DMS153 treated with DMSO at 0.1 percent for 48 hours (cell line): ENCODE measurements around the gene HRAS.

Experiments used
- DNase-seq: peaks from one replicate; lab custom pipeline; 2025; ENCODE audit not compliant: unreplicated experiment; lab: John Stamatoyannopoulos, UW

The HRAS gene

DNA sequence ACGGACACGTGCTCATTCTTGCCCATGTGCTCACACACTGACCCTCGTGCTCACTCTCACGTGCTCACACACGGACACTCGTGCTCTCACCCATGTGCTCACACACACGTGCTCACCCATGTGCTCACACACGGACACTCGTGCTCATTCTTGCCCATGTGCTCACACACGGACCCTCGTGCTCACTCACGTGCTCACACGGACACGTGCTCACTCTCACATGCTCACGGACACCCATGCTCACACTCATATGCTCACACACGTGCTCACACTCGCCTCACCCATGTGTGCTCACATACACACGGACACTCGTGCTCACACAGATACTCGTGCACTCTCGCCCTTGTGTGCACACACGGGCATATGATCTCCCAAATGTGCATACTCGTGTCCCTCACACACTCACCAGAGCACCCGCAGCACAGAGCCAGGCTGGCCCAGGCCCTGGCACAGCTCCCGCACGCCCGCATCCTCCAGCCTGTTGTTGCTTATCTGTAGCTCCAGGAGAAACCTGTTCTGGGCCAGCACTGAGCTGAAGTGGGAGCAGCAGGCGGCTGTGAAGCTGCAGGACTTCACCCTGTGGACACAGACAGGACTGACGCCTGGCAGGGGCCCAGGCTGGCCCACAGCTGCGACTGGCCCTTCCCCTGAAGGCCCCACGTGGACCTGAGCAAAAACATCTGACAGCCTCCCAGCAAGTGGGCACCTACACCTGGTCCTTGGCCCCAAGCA lies 37.6 kb downstream of the HRAS start:
- DNase-seq: no peak

DNA sequence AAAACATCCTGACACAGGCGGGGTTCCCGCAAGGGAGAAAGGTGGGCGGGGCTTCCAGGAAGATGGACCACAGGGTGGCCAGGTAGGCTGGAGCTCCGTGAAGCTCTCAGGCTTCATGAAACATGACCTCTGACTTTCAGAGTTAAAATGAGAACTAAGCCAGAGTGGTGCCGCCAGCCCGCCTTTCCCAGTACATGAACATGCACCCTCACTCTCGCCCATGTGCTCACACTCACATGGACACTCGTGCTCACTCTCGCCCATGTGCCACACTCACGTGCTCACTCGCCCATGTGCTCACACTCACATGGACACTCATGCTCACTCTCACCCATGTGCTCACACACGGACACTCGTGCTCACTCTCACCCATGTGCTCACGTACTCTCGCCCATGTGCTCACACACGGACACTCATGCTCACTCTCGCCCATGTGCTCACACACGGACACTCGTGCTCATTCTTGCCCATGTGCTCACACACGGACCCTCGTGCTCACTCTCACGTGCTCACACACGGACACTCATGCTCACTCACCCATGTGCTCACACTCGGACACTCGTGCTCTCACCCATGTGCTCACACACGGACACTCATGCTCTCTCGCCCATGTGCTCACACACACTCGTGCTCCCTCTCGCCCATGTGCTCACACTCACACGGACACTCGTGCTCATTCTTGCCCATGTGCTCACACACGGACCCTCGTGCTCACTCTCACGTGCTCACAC lies 38.4 kb downstream of the HRAS start:
- no peak for DNase-seq

DNA sequence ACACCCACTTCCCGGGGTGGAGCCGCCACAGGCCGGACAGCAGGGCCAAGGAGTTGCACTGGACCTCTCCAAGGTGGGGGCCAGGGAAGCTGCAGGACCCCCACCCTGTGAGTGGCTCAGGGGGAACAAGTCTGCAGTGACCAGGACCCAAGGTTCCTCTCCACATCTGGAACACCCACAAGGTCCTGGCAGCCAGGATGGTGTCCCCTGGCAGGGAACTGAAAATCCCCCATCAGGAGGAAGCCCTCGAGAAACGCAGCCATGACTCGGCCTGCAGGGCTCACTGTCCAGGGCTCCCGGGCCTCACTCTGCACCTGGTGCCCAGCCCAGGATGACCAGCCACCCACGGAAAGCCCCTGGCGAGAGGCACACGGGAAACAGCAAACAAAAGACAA lies 39.8 kb downstream of the HRAS start:
- DNase-seq: no peak

DNA sequence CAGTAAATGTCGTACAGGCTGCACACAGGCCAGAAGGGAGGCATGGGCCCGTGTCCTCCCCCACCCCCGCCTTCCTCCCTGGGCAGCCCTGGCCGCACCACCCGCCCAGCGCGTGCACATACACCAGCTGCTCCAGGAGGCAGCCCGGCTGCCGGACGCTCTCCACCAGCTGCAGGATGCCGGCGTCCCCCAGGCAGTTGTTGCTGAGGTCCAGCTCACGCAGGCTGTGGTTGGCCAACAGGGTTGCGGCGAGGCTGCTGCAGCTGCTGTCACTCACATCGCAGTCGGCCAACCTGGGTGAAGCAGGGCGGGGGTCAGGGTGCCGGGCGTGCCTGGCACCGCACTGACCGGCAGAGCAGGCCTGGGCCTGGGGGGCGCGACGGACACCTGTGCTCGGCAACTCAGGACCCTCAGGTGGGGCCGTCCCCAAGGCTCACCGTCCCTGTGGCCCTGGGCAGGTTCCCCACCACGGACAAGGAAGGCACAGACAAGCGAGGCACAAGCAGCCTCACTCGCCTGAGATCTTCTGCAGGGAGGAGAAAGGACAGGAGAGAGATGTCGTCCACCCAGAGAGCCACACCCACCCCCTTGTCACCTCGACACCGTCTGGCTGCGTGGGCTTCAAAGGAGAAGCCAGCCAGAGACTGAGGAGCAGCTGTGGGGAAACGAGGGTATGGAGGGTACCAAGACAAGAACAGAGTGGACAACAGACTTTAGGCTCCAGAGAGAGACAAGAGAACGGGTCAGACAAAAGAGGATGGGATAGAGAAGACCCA lies 40.4 kb downstream of the HRAS start:
- no peak for DNase-seq

DNA sequence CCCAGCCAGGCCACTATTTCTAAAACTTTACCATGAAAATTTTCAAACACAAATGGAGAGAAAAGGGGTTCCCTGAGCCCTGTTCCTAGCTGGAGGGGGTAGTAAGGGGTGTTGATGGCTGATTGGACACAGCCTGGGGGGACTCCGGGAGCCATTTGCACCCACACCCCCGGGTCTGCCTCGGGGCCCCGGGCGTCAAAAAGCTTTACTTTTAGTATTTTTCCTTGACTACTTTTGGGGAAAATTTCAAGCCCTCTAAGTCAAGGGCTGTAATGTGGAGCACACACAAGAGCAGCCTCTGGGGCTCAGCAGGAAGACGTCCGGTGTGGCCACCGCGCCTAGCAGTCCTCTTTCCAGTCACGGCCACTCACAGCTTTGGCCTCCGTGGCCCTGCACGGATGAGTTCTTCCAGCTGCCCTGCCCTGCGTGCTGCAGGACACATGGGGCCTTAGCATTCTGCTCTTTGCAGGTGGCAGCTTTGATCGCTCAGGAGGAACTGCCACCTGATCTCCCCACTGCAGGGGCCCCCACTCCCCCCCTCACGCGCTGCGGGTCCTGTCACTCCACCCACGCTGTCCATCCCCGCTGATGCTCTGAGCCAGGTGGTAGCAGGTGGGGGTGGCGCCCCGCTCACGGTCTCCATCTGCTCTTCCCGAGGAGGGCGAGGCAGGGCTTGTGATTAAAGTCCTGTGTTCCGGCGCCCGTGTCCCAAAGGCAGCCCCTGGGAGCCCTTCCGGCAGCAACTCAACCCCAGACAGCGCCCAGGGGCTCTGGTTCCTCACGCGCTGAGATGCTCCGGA lies 42.7 kb downstream of the HRAS start:
- DNase-seq: no peak

DNA sequence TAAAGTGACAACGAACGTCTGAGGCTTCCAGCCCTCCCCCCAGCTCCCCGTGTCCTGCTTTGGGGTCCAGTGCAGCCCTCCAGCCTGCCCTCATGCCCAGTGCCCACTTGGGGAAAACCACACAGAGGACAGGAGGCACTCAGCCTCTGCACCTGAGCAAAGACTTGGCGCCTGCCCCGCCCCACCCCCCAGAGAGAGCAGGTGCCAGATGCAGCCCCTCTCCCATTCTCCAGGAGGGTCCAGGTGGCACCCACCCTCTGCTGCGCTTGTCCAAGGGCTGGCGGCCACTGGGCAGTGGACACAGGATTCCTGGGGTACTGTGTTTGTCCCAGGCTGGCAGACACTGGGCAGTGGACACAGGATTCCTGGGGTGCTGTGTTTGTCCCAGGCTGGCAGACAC lies 44.0 kb downstream of the HRAS start:
- no peak for DNase-seq

DNA sequence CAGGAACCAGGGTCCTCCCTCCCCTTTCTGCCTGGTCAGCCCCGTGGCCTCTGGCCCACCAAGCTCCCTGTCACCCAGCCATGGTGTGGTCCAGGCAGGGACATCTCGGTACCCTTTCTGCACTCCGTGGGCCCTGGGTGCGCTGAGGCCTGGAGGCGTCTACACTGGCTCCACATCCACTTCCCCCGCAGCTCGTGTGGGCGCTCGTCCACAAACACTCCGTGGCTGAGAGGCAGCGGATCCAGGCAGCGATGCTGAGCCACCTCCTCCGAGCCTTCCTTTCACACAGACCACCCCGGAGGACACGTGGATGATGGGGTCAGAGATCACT lies 44.5 kb downstream of the HRAS start:
- no peak for DNase-seq

DNA sequence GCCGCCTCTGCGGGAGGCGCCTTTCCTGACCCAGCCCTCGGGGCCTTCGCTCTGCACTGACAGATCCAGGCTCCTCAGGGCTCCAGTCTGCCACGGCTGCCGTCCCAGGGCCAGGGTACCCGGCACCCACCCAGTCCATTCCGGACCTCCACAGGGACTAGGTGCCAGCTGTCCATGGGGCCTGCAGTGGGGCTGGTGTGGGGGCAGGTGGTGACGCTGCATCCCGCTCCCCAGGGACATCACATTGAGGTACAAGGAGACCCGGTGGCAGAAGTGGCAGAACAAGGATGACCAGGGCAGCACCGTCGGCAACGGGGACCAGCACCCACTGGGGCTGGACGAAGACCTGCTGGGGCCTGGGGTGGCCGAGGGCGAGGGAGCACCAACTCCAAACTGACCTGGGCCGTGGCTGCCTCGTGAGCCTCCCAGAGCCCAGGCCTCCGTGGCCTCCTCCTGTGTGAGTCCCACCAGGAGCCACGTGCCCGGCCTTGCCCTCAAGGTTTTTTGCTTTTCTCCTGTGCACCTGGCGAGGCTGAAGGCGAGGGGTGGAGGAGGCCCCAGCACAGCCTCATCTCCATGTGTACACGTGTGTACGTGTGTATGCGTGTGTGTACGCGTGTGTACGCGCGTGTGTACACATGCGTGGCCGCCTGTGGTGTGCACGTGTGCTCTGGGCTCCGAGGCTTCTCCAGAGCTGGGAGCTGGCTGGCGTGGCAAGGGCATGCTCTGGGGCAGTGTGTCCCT lies 45.0 kb downstream of the HRAS start:
- no peak for DNase-seq

DNA sequence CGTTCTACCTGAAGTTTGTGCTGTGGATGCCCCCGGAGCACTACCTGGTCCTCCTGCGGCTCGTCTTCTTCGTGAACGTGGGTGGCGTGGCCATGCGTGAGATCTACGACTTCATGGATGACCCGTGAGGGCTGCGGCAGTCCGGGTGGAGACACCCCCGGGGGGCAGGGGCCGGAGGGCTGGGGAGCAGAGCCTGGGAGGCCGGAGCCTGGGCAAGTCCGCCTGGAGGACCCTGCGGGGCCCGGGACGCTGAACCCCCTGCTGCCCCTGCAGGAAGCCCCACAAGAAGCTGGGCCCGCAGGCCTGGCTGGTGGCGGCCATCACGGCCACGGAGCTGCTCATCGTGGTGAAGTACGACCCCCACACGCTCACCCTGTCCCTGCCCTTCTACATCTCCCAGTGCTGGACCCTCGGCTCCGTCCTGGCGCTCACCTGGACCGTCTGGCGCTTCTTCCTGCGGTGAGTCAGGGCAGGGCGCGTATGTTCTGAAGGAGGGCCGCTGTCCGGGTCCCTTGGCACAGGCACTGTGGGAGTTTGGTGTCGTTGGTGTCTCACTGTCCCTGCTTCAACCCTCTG lies 45.7 kb downstream of the HRAS start:
- DNase-seq: no peak

DNA sequence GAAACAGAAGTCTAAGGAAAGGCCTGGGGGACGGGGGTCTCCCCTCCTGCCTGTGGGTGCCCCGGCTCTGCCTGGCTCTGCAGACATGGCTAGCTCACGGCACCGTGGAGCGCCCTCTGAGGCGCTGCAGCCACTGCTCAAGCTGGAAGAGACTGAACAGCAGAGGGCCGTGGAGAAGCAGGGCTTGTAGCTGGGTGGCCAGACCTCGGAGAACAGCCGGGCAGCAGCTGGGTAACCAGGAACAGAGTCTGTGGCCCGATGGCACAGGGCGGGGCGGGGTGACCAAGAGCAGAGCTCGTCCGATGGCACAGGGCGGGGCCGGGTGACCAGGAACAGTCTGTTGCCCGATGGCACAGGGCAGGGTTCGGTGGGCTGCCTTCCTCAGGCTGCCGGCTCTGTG lies 46.4 kb downstream of the HRAS start:
- DNase-seq: no peak

DNA sequence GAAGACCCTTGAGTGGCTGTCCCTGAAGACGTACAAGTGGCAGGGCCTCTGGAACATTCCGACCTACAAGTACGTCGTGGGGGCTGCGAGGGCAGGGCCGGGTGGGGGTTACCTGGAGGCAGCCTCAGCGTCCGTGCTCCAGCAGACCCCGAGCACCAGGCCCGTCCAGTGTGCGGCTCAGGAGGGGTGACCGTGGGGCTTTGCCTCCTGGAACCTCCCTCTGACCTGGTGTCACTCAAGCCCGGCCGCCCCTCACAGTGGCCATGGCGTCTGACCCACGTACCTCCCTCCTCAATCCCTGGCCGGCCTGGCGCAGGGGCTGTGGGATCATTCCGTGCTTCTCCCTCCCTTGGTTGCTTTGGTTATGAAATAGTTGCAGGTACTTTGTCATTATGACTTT lies 46.8 kb downstream of the HRAS start:
- DNase-seq: no peak

DNA sequence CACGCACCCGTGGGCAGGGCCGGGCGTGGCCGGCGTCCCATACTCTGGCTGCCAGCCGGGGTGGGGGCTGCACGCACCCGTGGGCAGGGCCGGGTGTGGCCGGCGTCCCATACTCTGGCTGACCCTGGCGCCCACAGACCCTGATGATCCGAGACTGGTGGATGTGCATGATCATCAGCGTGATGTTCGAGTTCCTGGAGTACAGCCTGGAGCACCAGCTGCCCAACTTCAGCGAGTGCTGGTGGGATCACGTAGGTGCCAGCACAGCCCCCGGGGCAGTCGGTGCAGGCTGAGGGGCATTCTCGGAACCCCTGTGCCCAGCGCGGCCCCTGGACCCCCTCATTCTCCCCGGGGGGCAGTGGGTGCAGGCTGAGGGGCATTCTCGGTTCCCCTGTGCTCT lies 47.3 kb downstream of the HRAS start:
- no peak for DNase-seq

DNA sequence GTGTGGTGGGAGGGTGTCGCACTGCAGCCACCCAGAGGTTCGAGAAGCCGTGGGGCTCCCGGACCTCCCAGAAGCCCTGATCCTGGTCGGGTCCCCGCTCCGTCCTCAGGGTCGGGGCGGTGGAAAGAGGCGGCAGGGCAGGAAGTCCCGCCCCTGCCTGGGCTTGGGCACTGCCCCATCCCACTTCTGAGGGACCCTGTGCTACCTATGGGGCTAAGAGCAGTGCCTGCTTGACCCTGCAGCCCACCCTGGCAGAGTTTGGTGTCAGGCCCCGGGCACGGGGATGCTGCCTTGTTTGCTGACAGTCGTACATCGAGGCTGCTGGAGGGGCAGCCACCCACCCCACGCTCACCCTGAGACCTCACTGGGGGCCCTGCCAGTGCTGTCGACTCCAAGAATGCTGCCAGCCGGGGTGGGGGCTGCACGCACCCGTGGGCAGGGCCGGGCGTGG lies 47.8 kb downstream of the HRAS start:
- no peak for DNase-seq

DNA sequence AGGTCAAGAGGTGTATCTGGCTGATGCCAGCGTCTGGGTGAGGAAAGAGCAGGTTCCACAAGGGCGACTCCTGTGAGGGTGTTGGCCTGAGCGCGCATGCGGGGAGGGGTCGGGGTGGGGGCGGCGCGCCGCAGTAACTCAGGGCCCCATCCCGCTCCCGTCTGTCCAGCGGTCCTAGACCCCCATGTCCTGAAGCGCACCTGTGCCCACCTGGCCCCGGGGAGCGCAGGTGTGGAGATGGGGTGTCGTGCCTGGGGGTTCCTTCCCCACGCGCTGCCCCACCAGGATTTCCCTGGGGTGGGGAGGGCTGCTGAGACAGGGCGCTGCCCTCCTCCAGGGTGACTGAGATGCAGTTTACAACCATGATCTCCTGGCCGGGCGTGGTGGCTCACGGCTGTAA lies 49.2 kb downstream of the HRAS start:
- DNase-seq: no peak

DNA sequence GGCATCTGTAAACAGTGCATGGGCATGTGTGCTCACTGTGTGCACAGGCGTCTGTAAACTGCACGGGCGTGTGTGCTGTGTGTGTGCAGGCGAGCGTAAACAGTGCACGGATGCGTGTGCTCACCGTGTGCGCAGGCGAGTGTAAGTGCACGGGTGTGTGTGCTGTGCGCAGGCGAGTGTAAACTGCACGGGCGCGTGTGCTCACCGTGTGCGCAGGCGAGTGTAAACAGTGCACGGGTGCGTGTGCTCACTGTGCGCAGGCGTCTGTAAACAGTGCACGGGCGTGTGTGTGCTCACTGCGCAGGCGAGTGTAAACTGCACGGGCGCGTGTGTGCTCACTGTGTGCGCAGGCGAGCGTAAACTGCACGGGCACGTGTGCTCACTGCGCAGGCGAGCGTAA lies 50.8 kb downstream of the HRAS start:
- DNase-seq: no peak
